Liver (tissue), 9 donors: Measurements from ENCODE around the gene SSNA1. TPM values are rescaled to one million over a fixed set of nuclear protein-coding genes. Genes with fewer than 3 reads are reported as not detected.

Source experiments
- DNase-seq: peaks from one replicate; pipeline ENCODE4 v3.0.0-alpha.2; 2017; ENCODE audit warnings: low spot score
- H3K27ac ChIP-seq, 2 donors: one replicate each; pipeline ENCODE4 v1.7.0; 2013; ENCODE audit warnings: inconsistent platforms in 2 of 2, low read length in 2 of 2, control low read depth in 1 of 2, low read depth in 1 of 2, mild to moderate bottlenecking in 1 of 2
- H3K27me3 ChIP-seq, 4 donors: one replicate each; pipeline versions ENCODE4 v1.6.1 to v1.7.0; 2013; ENCODE audit warnings: low read length in 3 of 4, inconsistent platforms in 1 of 4, mild to moderate bottlenecking in 1 of 4, moderate library complexity in 1 of 4; ENCODE audit not compliant: control insufficient read depth in 4 of 4, insufficient read depth in 4 of 4
- H3K36me3 ChIP-seq, 4 donors: one replicate each; pipeline versions ENCODE4 v1.6.1 to v1.7.0; 2013; ENCODE audit warnings: low read length in 3 of 4, mild to moderate bottlenecking in 3 of 4, low read depth in 1 of 4, moderate library complexity in 1 of 4; ENCODE audit not compliant: control insufficient read depth in 4 of 4, insufficient read depth in 3 of 4
- H3K4me1 ChIP-seq, 4 donors: one replicate each; pipeline versions ENCODE4 v1.6.1 to v1.7.0; 2013; ENCODE audit warnings: low read length in 3 of 4, mild to moderate bottlenecking in 3 of 4, moderate library complexity in 1 of 4; ENCODE audit not compliant: control insufficient read depth in 4 of 4, insufficient read depth in 4 of 4
- H3K4me3 ChIP-seq, 3 donors: one replicate each; pipeline versions ENCODE4 v1.6.1 to v1.7.0; 2013; ENCODE audit warnings: low read length in 3 of 3, control low read depth in 1 of 3, low read depth in 1 of 3, mild to moderate bottlenecking in 1 of 3
- H3K9ac ChIP-seq, 2 donors: one replicate each; pipeline ENCODE4 v1.7.0; 2013; ENCODE audit warnings: low read length in 2 of 2, mild to moderate bottlenecking in 2 of 2, moderate library complexity in 2 of 2, control low read depth in 1 of 2, low read depth in 1 of 2
- H3K9me3 ChIP-seq, 4 donors: one replicate each; pipeline versions ENCODE4 v1.6.1 to v1.7.0; 2013; ENCODE audit warnings: low read length in 3 of 4; ENCODE audit not compliant: control insufficient read depth in 4 of 4
- ATF3 ChIP-seq: IDR thresholded peaks from 2 replicates; pipeline ENCODE4 v1.6.1; 2016; ENCODE audit warnings: antibody characterized with exemption
- CTCF ChIP-seq: fragments of 150-350 bp; IDR thresholded peaks from 2 replicates; pipeline ENCODE4 v1.5.1; 2017; ENCODE audit warnings: improper control_type of control experiment, low read depth, low read length; ENCODE audit not compliant: missing input control
- EGR1 ChIP-seq, 2 donors: IDR thresholded peaks; 2 replicates each; pipeline ENCODE4 v1.6.1; 2016 to 2018; ENCODE audit warnings: antibody characterized with exemption in 2 of 2, low read depth in 2 of 2
- FOXA1 ChIP-seq: IDR thresholded peaks from 2 replicates; pipeline ENCODE4 v1.6.1; 2016; ENCODE audit warnings: antibody characterized with exemption
- FOXA2 ChIP-seq: IDR thresholded peaks from 2 replicates; pipeline ENCODE4 v1.6.1; 2016; ENCODE audit warnings: antibody characterized with exemption
- GABPA ChIP-seq, 2 donors: IDR thresholded peaks in 1 of 2; conservative IDR thresholded peaks in 1 of 2; 2 replicates each; pipeline ENCODE4 v1.6.1; 2016; ENCODE audit warnings: antibody characterized with exemption in 2 of 2, mild to moderate bottlenecking in 1 of 2, moderate library complexity in 1 of 2
- HNF4A ChIP-seq, 2 donors: conservative IDR thresholded peaks; 2 replicates each; pipeline ENCODE4 v1.6.1; 2016; ENCODE audit warnings: antibody characterized with exemption in 2 of 2, mild to moderate bottlenecking in 2 of 2
- HNF4G ChIP-seq: IDR thresholded peaks from 2 replicates; pipeline ENCODE4 v1.6.1; 2016; ENCODE audit warnings: antibody characterized with exemption
- JUND ChIP-seq, 2 donors: IDR thresholded peaks; 2 replicates each; pipeline ENCODE4 v1.6.1; 2016; ENCODE audit warnings: antibody characterized with exemption in 2 of 2
- RXRA ChIP-seq, 2 donors: IDR thresholded peaks; 2 replicates each; pipeline ENCODE4 v1.6.1; 2017 to 2018; ENCODE audit warnings: antibody characterized with exemption in 2 of 2, mild to moderate bottlenecking in 1 of 2
- SP1 ChIP-seq: IDR thresholded peaks from 2 replicates; pipeline ENCODE4 v1.6.1; 2018; ENCODE audit warnings: antibody characterized with exemption, mild to moderate bottlenecking
- TAF1 ChIP-seq: conservative IDR thresholded peaks from 2 replicates; pipeline ENCODE4 v1.6.1; 2016; ENCODE audit warnings: antibody characterized with exemption, mild to moderate bottlenecking
- YY1 ChIP-seq: IDR thresholded peaks from 2 replicates; pipeline ENCODE4 v1.6.1; 2016; ENCODE audit warnings: antibody characterized with exemption, mild to moderate bottlenecking
- ZBTB33 ChIP-seq: IDR thresholded peaks from 2 replicates; pipeline ENCODE4 v1.6.1; 2016; ENCODE audit warnings: antibody characterized with exemption
- WGBS: extraction: QIAGEN DNeasy Blood & Tissue Kit; methylation state at CpG from one replicate; pipeline ENCODE4 v1.1.7; 2013; 5-methylcytosine and 5-hydroxymethylcytosine counted together
- polyA plus RNA-seq, 2 donors: library from polyadenylated mRNA; stranded (reverse) in 1 of 2; unstranded in 1 of 2; fragments of 200-250 nt in 1 of 2; fragments of >200 nt in 1 of 2; fragmentation: Nextera tagmentation in 1 of 2; extraction: Ambion mirVana in 1 of 2; gene quantifications; one replicate each; pipeline versions ENCODE4 v1.2.1 to v1.2.3, GENCODE V29; 2013 to 2015
- total RNA-seq, 2 donors: library from RNA; depleted of rRNA; stranded (reverse); fragments of >200 nt; gene quantifications; one replicate each; pipeline ENCODE4 v1.2.3, GENCODE V29; 2014
- TF ChIP-seq, protein P1 (sequence below): IDR thresholded peaks from 2 replicates; pipeline ENCODE4 v1.6.1; 2016; ENCODE audit warnings: antibody characterized with exemption
- donor health status: healthy.
- donor health status: healthy.
- donor health status: healthy.
- donor health status: healthy.
- donor health status: healthy.

SSNA1 gene
- total and polyA plus RNA-seq, 4 donors = 29.8 to 44.2 (median 40.3) TPM

GRCh38 chr9:137145731-137146526, 42.5 kb upstream of the SSNA1 start:
- no peaks in the 10 kb centered on the region for H3K36me3 ChIP-seq
- WGBS = 56% methylated on average over 49 of the region's 49 CpGs
- no peak overlapping the region for H3K27ac ChIP-seq
- TF ChIP-seq HNF4A (conservative IDR thresholded peaks at IDR 0.05) (no peak), TAF1 (no peak), FOXA2 (no peak), JUND (IDR thresholded peaks at IDR 0.05) (no peak), ATF3 (no peak), RXRA (IDR thresholded peaks at IDR 0.05) (no peak), SP1 (no peak), FOXA1 (no peak), HNF4G (no peak), ZBTB33 (no peak), CTCF (no peak), YY1 (no peak)
- TF ChIP-seq, protein P1, sequence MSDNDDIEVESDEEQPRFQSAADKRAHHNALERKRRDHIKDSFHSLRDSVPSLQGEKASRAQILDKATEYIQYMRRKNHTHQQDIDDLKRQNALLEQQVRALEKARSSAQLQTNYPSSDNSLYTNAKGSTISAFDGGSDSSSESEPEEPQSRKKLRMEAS = no peak
- H3K9ac ChIP-seq = no peak overlapping the region
- no peaks in the 10 kb centered on the region for H3K4me1 ChIP-seq
- DNase-seq = no peak
- no peak overlapping the region for H3K4me3 ChIP-seq
- H3K27me3 ChIP-seq = peaks cover 0 to 5% (median 3%) of the 10 kb centered on the region in 4 donors
- H3K9me3 ChIP-seq = no peaks in the 10 kb centered on the region

- peaks cover 0 to 5% (median 3%) of the 10 kb centered on the region in 4 donors for H3K27me3 ChIP-seq
- TF ChIP-seq CTCF (no peak), YY1 (no peak), ZBTB33 (no peak), HNF4A (conservative IDR thresholded peaks at IDR 0.05) (no peak), SP1 (no peak), TAF1 (no peak), HNF4G (no peak), JUND (IDR thresholded peaks at IDR 0.05) (no peak), EGR1 (IDR thresholded peaks at IDR 0.05; ENCODE audit: low read depth in 2 of 2) (no peak), GABPA (IDR thresholded peaks at IDR 0.05 in 1 of 2, conservative IDR thresholded peaks at IDR 0.05 in 1 of 2) (no peak), FOXA2 (no peak)
These were observed 42.0 kb upstream of the SSNA1 start for GRCh38 chr9:137146527-137146918.

More at GRCh38 chr9:137146527-137146918, 42.0 kb upstream of the SSNA1 start:
- no peak for DNase-seq
- H3K4me3 ChIP-seq = no peak overlapping the region
- no peaks in the 10 kb centered on the region for H3K36me3 ChIP-seq
- no peak overlapping the region for H3K27ac ChIP-seq
- H3K9ac ChIP-seq = no peak overlapping the region
- 61% methylated on average over 9 of the region's 9 CpGs for WGBS
- no peaks in the 10 kb centered on the region for H3K9me3 ChIP-seq
- no peaks in the 10 kb centered on the region for H3K4me1 ChIP-seq
